Left colon (tissue), 2 donors: ENCODE measurements around the gene DHRS4. TPM values are rescaled to one million over a fixed set of nuclear protein-coding genes. Genes with fewer than 3 reads are reported as not detected.
A peak's percentile ranks its signal among the peaks of the same experiment; 100 is the strongest.

Source experiments
- ATAC-seq: fragments of 200-7000 bp; cut with Tn5 transposase; one replicate; pipeline ENCODE4 v1.9.1; 2020; ENCODE audit warnings: mild to moderate bottlenecking, moderate library complexity
- DNase-seq, 2 donors: peaks; one replicate each; pipeline ENCODE4 v3.0.0-alpha.2; 2020
- intact Hi-C, 2 donors: fragments of 100-400 bp; cut with DNase I in 1 of 2; cut with micrococcal nuclease in 1 of 2; formaldehyde crosslinking; loops; one replicate each; pipeline versions ENCODE4 v1.11.2 to v1.14.0; 2022; cut with DNase I, micrococcal nuclease
- long read RNA-seq: library from polyadenylated mRNA; unstranded; transcript quantifications from one replicate; pipeline ENCODE4 v2.0.0, GENCODE V29; 2021
- total RNA-seq, 2 donors: library from RNA; stranded (reverse); fragmentation: NEBNext Ultra II Directional; extraction: Animal tissue kit (Norgen Biotek cat#: 25700); gene quantifications; one replicate each; pipeline ENCODE4 v1.2.1, GENCODE V29; 2021
- donor health status: DM: no; HTN: no; CAD: no.
- donor health status: DM: yes; HTN: yes; CAD: no.

DHRS4 gene
- total RNA-seq, result 10 to 100 TPM; 38.3 to 46.0 TPM
- long read RNA-seq, transcript DHRS4-201 (8 exons, 1,443 nt), result major isoform, 32 of 60 reads
- long read RNA-seq, transcript DHRS4-203 (5 exons, 727 nt), result minor isoform, 14 of 60 reads
- long read RNA-seq, partial matches to known transcripts, result 9 of 60 reads
- long read RNA-seq, other reads (novel, unspliced or antisense), result 4 of 60 reads

DNA sequence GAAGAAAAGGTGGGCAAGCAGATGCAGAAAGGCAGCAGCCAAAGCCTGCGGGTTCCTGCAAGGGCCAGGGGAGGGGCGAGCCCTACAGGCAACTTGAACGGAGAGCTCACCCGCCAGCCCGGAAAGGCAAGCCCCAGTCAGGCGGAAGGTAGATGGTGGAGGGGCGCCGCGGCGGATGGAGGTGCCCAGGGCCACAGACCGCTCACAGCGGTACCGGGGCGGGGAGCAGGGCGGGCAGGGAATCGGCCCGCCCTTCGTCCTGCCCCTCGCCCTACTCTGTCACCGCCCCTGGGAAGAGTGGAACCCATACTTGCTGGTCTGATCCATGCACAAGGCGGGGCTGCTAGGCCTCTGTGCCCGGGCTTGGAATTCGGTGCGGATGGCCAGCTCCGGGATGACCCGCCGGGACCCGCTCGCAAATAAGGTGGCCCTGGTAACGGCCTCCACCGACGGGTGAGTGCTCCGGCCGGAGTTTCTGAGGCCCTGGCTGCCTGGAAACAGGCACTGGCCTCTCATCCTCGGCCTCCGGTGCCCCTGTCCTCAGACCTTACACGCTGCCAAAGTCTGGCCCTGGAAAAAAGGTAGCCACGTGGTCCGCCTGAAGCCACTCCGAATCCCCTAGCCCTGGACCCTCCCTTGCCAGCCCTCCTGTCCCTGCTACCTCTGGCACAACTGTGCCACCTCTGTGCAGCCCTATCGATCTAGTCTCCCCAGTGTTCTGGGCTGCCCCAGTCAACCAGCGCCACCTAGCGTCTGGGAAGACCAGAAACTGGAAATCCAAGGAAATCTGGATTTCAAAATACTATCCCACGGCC, at the start of gene DHRS4:
TSS of gene DHRS4 (plus strand) at position 307 of the 815 bp plus-strand sequence. CDS start at position 326, 19 bp downstream.
- ATAC-seq, result peak; percentile 90
- intact Hi-C loops, result no loop called here

DNA sequence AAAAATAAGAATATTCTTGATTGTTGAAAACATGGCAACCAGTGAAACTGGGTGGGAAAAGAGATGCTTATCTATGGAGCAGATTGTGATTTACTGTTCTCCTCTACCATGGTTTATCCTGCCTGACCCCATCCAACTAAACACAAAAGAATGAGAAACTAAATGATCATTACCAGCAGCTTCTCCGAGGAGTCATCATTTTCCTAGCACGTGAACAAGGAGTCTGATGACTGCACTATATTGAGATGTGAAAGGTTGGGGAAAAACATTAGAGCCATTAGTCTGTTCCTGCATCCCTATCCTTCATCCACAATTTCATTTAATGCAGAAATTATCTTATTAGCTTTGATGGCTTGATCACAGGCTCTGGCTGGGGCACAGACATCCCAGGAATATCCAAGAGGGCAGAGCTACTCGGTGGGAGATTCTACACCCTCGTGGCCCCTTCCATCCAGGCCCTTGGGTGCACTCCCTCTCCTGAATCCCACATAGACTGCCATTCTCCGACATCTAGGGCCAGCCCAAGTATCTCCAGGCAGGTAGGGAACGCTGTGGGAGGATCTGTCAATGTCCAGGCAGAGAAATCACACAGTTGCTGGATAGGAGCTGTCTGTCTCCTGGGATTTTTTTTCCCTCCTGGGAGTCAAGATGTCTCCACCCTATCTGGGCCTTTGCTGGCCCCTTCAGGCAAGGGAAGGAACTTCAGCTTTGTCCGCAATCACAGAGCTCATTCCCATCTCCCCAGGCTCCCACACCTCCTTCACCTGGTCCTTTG, 43.3 kb upstream of the DHRS4 start:
- ATAC-seq (peak; percentile 97), DNase-seq (peak in 1 of 2 donors; percentile 62)
- intact Hi-C loops, result loop anchor here in 1 of 2 donors (5.0 kb wide), 1 partner anchor 278 kb away; no protein-coding TSS in a partner anchor

More for the DNA sequence above, at the start of gene DHRS4:
- peak; percentile 88 to 92 for DNase-seq

DNA sequence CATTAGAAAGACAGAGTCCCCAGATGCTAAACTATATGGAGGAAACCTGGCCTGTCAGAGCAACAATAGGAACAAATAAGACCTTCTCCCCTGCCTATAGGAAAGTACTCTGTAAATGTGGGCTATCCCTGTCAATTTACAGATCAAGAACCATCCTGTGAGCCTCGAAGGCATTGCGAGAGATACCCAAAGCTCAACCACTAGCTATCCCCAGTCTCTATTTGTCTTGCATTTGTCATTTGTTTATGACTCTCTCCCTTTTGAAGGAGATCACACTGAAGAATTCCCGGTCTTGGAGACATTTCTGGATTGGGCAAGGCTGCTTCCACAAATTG, 42.7 kb upstream of the DHRS4 start:
- DNase-seq, result no peak
- no peak for ATAC-seq
- intact Hi-C loops, result loop anchor here in 1 of 2 donors (5.0 kb wide), 1 partner anchor 279 kb away; no protein-coding TSS in a partner anchor

DNA sequence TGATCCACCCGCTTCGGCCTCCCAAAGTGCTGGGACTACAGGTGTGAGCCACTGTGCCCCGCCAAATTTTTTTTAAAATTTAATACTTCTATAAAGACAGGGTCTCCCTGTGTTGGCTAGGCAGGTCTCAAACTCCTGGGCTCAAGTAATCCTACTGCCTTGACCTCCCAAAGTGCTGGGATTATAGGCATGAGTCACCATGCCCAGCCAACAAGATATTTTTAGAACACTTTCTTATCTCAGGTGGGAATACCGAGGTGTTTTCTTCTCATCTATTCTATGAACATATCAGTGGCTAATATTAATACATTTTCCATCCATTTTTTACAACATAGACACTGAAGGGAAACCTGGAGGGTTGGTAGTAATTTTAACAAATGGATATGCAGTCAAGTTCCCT, 38.0 kb upstream of the DHRS4 start:
- intact Hi-C loops, result no loop called here
- ATAC-seq (no peak), DNase-seq (no peak)

DNA sequence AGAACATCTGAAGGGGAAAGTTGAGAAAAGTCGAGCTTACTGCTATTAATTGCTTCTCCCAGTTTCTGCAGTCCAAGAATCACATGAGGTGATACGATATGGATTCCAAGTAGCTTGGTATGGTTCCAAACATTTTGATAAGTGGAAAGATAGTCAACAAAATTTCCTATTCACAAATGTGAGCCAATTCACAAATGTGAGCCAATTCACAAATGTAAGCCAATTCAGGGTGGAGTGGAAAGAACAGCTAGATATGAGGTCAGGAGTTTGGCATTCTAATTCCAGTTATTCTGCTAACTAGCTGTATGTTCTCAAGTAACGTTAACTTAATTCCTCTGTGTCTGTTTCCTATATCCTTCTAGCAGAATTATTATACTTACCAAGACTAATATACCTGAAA, 37.6 kb upstream of the DHRS4 start:
- DNase-seq, result no peak
- intact Hi-C loops, result no loop called here
- ATAC-seq, result no peak

DNA sequence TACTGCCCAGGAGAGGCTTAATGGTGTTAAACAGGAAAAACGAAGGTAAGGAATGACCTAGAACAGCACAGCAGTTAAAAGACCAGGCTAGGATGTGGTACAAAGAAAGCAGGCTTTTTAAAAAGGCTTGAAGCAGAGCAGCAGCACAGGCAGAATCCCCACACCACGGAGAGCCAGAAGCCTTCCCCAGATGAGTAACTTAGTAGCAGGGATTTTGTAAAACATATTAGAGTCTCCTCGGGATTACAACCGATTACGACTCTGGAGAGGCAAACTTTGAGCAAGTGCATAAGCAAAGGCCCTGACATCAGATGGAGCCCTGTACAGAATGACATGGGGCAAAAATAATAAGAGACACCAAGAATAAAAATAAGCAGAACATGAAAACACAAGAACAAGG, 37.1 kb upstream of the DHRS4 start:
- DNase-seq (no peak), ATAC-seq (no peak)
- intact Hi-C loops, result no loop called here

DNA sequence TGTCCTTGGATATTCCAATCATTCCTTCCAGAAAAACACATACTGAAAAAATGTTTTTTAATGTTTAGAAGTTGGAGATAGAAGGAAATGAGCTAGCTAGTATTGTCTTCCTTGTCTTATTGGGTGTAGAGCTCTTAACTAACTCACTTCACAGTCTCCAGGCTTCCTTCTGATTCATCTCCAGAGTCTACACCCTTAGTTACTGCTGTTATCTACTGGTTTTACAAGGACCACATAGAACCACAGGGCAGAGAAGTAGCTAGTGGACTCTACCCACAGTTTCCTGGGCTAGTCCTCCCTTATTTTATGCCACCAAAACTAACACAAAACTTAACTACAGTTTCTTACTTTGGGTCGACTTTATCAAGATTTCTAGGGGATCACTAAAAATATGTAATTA, 31.0 kb upstream of the DHRS4 start:
- peak; percentile 90 for ATAC-seq

DNA sequence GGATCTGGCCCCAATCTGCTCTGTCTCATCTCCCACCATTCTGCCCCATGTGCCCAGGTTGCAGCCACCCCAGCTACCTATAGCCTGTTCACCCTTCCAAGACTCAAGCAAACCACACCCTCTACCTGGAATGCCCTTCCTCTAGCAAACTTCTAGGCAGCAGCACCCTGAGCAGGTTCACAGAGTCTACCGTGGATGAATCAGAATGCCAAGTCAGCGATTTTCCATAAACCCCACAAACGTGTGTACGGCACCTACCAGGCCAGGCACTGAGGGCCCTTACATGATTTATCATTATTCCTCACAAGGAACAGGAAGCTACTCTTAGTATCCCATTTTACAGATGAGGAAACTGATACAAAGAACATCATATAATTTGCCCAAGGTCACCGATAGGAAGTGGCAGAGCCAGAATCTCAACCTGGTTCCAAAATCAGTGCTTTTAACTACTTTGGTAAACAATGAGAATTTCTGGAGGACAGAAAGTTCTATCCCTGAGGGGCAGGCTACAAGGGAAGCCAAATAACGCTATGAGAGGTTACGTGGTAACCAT, 28.0 kb upstream of the DHRS4 start:
- intact Hi-C loops, result no loop called here
- ATAC-seq (no peak), DNase-seq (no peak)

More for the DNA sequence above, 31.0 kb upstream of the DHRS4 start:
- intact Hi-C loops, result no loop called here
- DNase-seq, result no peak

DNA sequence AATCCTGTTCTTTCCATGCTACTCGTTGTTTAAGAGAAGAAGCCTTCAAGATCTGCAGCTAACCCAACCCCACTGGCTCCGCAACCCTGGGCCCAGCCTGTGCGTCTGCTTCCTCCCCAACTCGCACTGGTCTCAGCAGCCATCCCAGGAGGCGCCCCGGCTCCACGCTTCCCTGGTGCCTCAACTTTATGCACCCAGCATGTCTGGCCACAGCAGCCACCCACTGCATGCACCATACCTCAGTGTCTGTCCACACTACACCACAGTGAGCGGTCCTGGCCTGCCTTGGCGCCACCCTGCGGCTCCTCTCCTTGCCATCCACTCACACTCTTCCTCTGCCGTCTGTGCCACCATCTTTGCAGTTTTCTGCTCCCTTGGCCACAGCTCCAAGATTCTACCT, 27.0 kb upstream of the DHRS4 start:
- no peak for ATAC-seq
- no peak for DNase-seq
- intact Hi-C loops, result no loop called here

DNA sequence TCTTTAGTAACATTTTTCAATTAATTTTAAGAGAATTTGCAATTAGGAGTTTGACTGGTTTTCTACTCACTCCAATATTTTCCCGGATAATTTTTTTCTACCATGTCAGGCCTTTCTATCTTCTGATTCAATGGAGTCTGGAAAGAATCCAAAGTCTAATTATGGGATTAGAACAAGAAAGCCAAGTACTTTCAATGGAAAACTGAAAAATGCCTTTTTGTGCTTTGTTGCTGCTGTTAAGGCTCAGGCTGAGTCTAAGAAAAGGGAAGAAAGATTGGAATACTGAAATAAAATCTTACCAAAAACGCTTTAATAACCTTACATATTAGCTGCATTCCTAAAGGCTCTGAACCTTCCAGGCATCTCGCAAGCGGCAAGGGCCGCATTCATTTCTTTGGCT, 24.4 kb upstream of the DHRS4 start:
- DNase-seq (no peak), ATAC-seq (no peak)
- intact Hi-C loops, result no loop called here

DNA sequence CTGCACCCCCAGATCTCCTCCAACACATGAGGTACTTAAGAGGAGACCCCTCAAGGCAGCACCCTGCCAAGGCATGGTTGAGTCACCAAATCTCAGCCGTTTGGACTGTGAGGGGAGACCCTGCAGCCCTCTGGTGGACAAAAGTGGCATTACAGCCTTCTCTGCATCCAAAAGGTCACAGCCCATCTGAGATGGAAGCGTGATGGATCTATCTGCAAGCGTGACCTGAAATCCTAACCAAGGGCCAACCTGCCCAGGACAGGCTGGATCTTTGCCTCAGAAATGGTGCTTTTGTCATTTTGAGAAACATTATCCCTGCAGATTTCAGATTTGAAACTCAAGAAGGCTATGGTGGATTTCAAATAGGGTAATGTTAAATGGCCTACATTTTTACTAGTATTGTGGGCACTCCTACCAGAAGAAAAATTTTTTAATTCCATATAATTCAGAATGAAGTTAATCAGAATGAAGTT, 23.7 kb upstream of the DHRS4 start:
- intact Hi-C loops, result loop anchor here in 1 of 2 donors (5.0 kb wide), 1 partner anchor 298 kb away; no protein-coding TSS in a partner anchor
- peak; percentile 84 for ATAC-seq
- DNase-seq, result peak; percentile 60 to 89

DNA sequence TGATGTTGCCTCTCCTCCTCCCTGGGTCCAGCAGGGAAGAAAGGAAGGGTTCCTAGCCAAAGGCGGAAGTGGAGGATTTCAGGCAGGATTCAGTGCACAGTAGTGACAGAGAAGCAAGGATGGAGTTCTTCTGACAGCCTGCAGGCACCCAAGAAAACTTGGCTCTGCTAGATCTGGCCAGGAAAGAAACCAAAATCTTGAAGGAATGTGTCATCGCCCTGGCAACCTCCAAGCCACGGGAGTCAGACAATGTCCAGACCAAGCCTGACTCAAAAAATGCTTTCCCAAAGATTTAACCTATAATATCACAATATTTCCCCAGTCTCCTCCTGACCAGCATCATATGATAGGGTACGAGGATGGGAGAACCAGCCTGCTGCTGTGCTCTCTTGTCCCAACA, 22.8 kb upstream of the DHRS4 start:
- intact Hi-C loops, result loop anchor here in 1 of 2 donors (5.0 kb wide), 1 partner anchor 298 kb away; no protein-coding TSS in a partner anchor
- ATAC-seq, result no peak
- no peak for DNase-seq

DNA sequence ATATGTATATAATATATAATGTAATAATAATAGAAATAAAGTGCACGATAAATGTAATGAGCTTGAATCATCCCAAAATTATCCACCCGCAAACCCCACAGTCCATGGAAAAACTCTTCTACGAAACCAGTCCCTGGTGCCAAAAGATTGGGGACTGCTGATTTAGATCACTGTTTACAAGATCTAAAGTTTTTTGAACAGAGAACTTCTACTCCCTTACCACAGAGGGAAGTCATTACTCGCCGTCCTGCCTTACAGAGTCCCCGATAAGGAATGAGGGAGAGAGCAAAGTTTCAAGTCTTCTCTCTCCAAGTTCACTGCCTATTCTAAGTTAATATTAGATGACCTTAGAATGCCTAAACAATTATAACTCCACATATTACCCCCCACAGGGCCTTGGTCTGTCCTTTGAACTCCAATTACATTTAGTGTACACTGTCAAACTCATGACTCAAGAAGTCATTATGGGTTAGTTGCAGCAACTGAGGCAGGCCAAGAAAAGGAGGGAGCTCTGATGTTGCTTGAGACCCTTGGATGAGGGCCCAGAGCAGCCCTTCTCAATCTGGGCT, 21.8 kb upstream of the DHRS4 start:
- ATAC-seq, result no peak
- DNase-seq, result no peak
- intact Hi-C loops, result loop anchor here in 1 of 2 donors (5.0 kb wide), 1 partner anchor 300 kb away; no protein-coding TSS in a partner anchor

DNA sequence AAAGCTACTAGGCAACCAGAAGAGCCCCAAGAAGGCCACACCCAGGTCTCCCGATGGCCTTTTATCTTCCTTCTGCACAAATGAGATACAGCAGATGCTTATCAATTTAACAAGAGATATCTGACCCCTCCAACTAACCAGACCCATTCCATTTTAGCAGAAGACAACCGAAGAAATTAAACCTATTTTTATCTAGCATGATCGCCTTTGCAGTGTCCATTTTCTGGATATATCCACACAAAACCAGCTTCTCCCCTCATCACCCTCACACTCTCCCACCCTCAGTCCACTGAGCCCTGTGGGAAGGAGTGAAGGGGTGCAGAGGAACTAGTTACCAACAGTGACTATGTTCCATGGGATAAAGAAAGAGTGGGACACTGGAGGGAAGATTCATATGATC, 20.9 kb upstream of the DHRS4 start:
- ATAC-seq (no peak), DNase-seq (no peak)
- intact Hi-C loops, result loop anchor here in 1 of 2 donors (5.0 kb wide), 1 partner anchor 300 kb away; no protein-coding TSS in a partner anchor

DNA sequence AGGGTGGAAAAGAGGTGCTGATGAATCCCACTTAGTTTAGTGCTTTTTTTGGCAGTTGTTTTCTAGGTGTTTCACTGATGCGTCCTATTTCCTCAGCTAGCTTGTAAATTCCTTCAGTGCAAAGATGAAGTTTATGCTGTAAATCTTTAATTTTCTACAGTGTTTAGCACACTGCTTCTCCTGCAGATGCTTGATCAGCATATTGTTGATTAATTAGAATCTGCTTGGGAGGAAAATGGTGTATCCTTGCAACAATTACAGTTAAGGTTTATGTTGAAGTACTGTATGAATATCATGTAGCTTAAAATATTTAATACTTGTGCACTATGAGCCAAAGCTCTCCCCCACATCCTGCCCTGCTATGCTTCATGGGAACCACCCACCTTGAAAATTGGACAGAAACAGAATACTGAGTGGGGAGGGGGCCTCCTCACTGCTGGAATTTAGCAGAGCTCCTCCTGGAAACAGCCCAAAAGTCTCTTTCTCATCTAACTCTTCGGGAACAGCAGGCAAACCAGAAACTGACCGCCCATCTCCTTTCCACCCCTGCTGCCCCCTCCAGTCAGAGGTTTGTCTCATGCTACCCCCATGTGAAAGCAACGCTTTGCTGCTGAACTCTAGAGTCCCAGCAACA, 20.3 kb upstream of the DHRS4 start:
- ATAC-seq (no peak), DNase-seq (no peak)
- intact Hi-C loops, result loop anchor here in 1 of 2 donors (5.0 kb wide), 1 partner anchor 301 kb away; no protein-coding TSS in a partner anchor

DNA sequence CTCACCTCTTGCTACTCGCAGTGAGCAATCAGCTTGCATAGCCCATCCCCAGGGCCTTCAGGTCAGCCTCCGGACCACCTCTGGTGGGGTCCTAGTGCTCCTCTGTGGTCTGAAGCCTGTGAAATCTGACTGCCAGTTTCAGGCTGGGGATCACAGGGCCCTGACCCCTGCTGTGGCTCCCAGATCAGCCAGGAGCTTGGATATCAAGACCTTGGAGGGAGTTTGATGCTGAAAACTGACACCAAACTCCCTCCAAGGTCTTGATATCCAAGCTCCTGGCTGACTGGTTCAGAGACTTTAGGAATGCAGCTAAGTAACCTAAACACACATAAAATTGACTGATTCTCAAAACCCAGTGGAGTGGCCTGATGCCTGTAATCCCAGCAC, 19.8 kb upstream of the DHRS4 start:
- ATAC-seq (no peak), DNase-seq (no peak)
- intact Hi-C loops, result loop anchor here in 1 of 2 donors (5.0 kb wide), 1 partner anchor 301 kb away; no protein-coding TSS in a partner anchor

DNA sequence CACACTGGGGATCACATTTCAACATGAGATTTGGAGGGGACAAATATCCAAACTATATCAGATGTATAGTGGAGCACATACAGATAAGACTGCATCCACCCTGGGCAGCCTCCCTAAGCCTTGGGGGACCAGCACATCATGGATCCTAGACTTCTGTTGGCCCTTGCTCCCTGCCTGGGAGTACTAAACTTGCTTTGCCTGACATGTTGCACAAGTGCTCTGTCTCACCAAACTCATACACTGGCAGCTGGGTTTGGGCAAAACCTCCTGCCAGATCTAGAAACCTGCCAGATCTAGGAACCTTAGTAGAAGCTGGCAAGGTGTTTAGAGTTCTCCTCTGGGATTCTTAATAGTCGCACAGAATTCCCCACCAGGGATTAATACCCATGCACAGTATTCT, 18.4 kb upstream of the DHRS4 start:
- DNase-seq (no peak), ATAC-seq (no peak)
- intact Hi-C loops, result no loop called here
